H1 (cell line): ENCODE measurements around the gene SYT10.

Experiments
- POLR2A ChIP-seq, 2 experiments: IDR thresholded peaks; 1 replicate in 1 of 2; 2 replicates in 1 of 2; pipeline ENCODE4 v1.6.1; 2011; ENCODE audit warnings: low read depth in 2 of 2, low read length in 2 of 2, mild to moderate bottlenecking in 2 of 2; ENCODE audit errors: control extremely low read depth in 1 of 2
- POLR2AphosphoS5 ChIP-seq: IDR thresholded peaks from 2 replicates; pipeline ENCODE4 v1.6.1; 2011; ENCODE audit warnings: low read depth, low read length
- SUZ12 ChIP-seq: fragments of 200-600 bp; sonication (generic); IDR thresholded peaks from 2 replicates; pipeline ENCODE4 v1.6.1; 2012; ENCODE audit warnings: mild to moderate bottlenecking, inconsistent platforms, low read length, moderate library complexity, mixed read lengths
- TEAD4 ChIP-seq: IDR thresholded peaks from 2 replicates; pipeline ENCODE4 v1.6.1; 2012; ENCODE audit warnings: low read depth, low read length, inconsistent platforms, mixed read lengths
- TF ChIP-seq, protein P1 (sequence below), 3 experiments: IDR thresholded peaks; 1 replicate in 2 of 3; 2 replicates in 1 of 3; pipeline versions ENCODE4 v1.5.1 to v1.6.1; 2011; ENCODE audit warnings: low read length in 3 of 3, mild to moderate bottlenecking in 3 of 3, inconsistent platforms in 2 of 3, low read depth in 1 of 3, moderate library complexity in 1 of 3; ENCODE audit not compliant: insufficient read depth in 1 of 3; ENCODE audit errors: control extremely low read depth in 1 of 3

DNA sequence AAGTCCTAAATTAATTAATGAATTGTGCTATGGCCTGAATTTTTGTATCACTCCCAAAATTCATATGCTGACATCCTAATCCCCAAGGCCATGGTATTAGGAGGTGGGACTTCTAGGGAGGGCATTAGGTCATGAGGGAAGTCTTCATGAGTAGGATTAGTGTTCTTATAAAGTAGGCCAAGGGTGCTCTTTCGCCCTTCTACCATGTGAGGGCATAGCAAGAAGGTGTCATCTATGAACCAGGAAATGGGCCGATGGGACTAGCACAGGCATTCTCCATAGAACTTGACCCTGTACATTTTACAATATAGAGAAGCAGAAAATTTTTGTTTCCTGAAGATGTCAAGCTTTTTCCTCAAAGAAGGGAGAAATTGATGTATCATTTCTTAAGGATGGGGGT, 12.5 kb downstream of the SYT10 start:
- no peak for TF ChIP-seq POLR2AphosphoS5
- TF ChIP-seq, protein P1, sequence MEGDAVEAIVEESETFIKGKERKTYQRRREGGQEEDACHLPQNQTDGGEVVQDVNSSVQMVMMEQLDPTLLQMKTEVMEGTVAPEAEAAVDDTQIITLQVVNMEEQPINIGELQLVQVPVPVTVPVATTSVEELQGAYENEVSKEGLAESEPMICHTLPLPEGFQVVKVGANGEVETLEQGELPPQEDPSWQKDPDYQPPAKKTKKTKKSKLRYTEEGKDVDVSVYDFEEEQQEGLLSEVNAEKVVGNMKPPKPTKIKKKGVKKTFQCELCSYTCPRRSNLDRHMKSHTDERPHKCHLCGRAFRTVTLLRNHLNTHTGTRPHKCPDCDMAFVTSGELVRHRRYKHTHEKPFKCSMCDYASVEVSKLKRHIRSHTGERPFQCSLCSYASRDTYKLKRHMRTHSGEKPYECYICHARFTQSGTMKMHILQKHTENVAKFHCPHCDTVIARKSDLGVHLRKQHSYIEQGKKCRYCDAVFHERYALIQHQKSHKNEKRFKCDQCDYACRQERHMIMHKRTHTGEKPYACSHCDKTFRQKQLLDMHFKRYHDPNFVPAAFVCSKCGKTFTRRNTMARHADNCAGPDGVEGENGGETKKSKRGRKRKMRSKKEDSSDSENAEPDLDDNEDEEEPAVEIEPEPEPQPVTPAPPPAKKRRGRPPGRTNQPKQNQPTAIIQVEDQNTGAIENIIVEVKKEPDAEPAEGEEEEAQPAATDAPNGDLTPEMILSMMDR (IDR thresholded peaks at IDR 0.05; ENCODE audit: control extremely low read depth in 1 of 3, insufficient read depth in 1 of 3, low read depth in 1 of 3, low read length in 3 of 3), result peak; percentile 12 to 80 (median 47)
- TF ChIP-seq POLR2A (IDR thresholded peaks at IDR 0.05; ENCODE audit: control extremely low read depth in 1 of 2, low read depth in 2 of 2, low read length in 2 of 2), result no peak
- no peak for TF ChIP-seq SUZ12
- TF ChIP-seq TEAD4, result no peak
